ENCODE data around the gene LPCAT2.

DNA sequence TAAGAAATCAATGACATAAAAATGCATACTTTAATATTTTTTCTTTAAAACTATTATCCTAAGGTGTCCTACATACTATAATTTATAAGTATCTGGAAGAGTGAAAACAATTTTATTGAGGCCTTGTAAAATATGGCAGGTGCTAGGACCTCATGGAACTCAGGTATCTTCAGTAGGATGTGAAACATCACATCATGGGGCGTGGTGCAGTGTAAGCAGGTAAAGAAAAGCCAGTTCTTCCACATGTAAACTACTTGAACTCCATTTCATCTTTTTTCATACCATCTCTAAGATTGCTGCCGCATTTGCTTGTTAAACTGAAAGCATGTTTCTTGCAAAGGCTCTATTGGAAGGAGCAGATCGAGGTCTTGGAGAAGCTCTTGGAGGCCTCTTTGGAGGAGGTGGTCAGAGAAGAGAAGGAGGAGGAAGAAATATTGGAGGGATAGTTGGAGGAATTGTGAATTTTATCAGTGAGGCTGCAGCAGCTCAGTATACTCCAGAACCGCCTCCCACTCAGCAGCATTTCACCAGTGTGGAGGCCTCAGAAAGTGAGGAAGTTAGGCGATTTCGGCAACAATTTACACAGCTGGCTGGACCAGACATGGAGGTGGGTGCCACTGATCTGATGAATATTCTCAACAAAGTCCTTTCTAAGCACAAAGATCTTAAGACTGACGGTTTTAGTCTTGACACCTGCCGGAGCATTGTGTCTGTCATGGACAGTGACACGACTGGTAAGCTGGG, 57.7 kb downstream of the LPCAT2 start, which contains the start of gene CAPNS2:
- no peak for TF ChIP-seq CTCF (IDR thresholded peaks at IDR 0.05)
- no peak for TF ChIP-seq TEAD4 (CRISPR knock-in tag; IDR thresholded peaks at IDR 0.05)
- TF ChIP-seq MAX (CRISPR knock-in tag; IDR thresholded peaks at IDR 0.05), result no peak
- no peak for TF ChIP-seq NR2C2 (CRISPR knock-in tag; IDR thresholded peaks at IDR 0.05)
- TF ChIP-seq, protein P1, sequence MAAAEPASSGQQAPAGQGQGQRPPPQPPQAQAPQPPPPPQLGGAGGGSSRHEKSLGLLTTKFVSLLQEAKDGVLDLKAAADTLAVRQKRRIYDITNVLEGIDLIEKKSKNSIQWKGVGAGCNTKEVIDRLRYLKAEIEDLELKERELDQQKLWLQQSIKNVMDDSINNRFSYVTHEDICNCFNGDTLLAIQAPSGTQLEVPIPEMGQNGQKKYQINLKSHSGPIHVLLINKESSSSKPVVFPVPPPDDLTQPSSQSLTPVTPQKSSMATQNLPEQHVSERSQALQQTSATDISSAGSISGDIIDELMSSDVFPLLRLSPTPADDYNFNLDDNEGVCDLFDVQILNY (CRISPR knock-in tag; IDR thresholded peaks at IDR 0.05), result no peak
- TF ChIP-seq, protein P2, sequence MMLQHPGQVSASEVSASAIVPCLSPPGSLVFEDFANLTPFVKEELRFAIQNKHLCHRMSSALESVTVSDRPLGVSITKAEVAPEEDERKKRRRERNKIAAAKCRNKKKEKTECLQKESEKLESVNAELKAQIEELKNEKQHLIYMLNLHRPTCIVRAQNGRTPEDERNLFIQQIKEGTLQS (CRISPR knock-in tag; conservative IDR thresholded peaks at IDR 0.05), result no peak
- no peak for TF ChIP-seq SMAD3 (CRISPR knock-in tag; IDR thresholded peaks at IDR 0.05; ENCODE audit: borderline replicate concordance)
- no peak for TF ChIP-seq SOX15 (CRISPR knock-in tag; IDR thresholded peaks at IDR 0.05)
- no peak for TF ChIP-seq TP53 (CRISPR knock-in tag; IDR thresholded peaks at IDR 0.05)
- no peak for TF ChIP-seq NFYB (CRISPR knock-in tag; conservative IDR thresholded peaks at IDR 0.05; ENCODE audit: low read depth)
